H1 (cell line): ENCODE results near the gene TBC1D25. TPM values are rescaled to one million over a fixed set of nuclear protein-coding genes. Genes with fewer than 3 reads are reported as not detected.

ENCODE experiments used
- CTCF ChIA-PET: fragments of 300-600 bp; sonication (Branson Sonifier 250); formaldehyde crosslinking; loops from one replicate; lab custom pipeline; 2021; ENCODE audit not compliant: partially characterized antibody; lab: Charles Lee
- POLR2A ChIA-PET: fragments of 300-600 bp; sonication (Branson Sonifier 250); formaldehyde crosslinking; loops from one replicate; lab custom pipeline; 2021; ENCODE audit warnings: inconsistent platforms; ENCODE audit not compliant: partially characterized antibody; lab: Charles Lee
- DNase-seq, 2 experiments: peaks; one replicate each; pipeline versions ENCODE4 v3.0.0 to v3.0.0-alpha.2; 2010 to 2022; ENCODE audit warnings: low spot score in 2 of 2, low read depth in 1 of 2, mixed read lengths in 1 of 2
- FAIRE-seq: peaks from 2 replicates; lab custom pipeline; 2011; peaks lifted over from hg19 to GRCh38; lab: Jason Lieb, UNC
- H2AFZ ChIP-seq: 2 replicates; pipeline ENCODE4 v1.8.1; 2012; ENCODE audit warnings: low read length, inconsistent platforms
- H2AK5ac ChIP-seq: 2 replicates; pipeline ENCODE4 v1.6.1; 2013; ENCODE audit warnings: low read depth, low read length
- H2BK120ac ChIP-seq: replicated peaks from 2 replicates; pipeline ENCODE3; 2013; ENCODE audit warnings: low read depth, low read length, inconsistent platforms
- H2BK12ac ChIP-seq: 2 replicates; pipeline ENCODE4 v1.6.1; 2013; ENCODE audit warnings: low read depth, low read length
- H2BK15ac ChIP-seq: 2 replicates; pipeline ENCODE4 v1.6.1; 2013; ENCODE audit warnings: low read length
- H2BK20ac ChIP-seq: 2 replicates; pipeline ENCODE4 v1.6.1; 2013; ENCODE audit warnings: low read length
- H2BK5ac ChIP-seq: 2 replicates; pipeline ENCODE4 v1.6.1; 2013; ENCODE audit warnings: low read depth, low read length
- H3K14ac ChIP-seq: 2 replicates; pipeline ENCODE4 v1.6.1; 2013; ENCODE audit warnings: inconsistent platforms; ENCODE audit not compliant: insufficient read length
- H3K18ac ChIP-seq: 2 replicates; pipeline ENCODE4 v1.6.1; 2013; ENCODE audit warnings: low read length; ENCODE audit errors: extremely low read depth
- H3K23ac ChIP-seq: 2 replicates; pipeline ENCODE4 v1.6.1; 2013; ENCODE audit warnings: inconsistent platforms; ENCODE audit not compliant: insufficient read length
- H3K23me2 ChIP-seq: 2 replicates; pipeline ENCODE4 v1.6.1; 2013; ENCODE audit warnings: low read depth, low read length
- H3K27ac ChIP-seq: 2 replicates; pipeline ENCODE4 v1.6.1; 2011; ENCODE audit warnings: low read depth, low read length, inconsistent platforms
- H3K27me3 ChIP-seq, 4 experiments: replicated peaks in 1 of 4; 1 replicate in 1 of 4; 2 replicates in 3 of 4; pipeline versions ENCODE4 v1.6.1 to v1.8.1; 2011 to 2013; ENCODE audit warnings: low read length in 3 of 4, mild to moderate bottlenecking in 3 of 4, inconsistent platforms in 2 of 4, mixed read lengths in 2 of 4, moderate library complexity in 1 of 4; ENCODE audit not compliant: control insufficient read depth in 3 of 4, insufficient read depth in 3 of 4; ENCODE audit errors: extremely low read depth in 1 of 4
- H3K36me3 ChIP-seq, 4 experiments: 2 replicates each; pipeline versions ENCODE4 v1.6.1 to v1.8.1; 2011 to 2013; ENCODE audit warnings: mild to moderate bottlenecking in 4 of 4, low read length in 3 of 4, moderate library complexity in 2 of 4, control low read depth in 1 of 4, inconsistent platforms in 1 of 4; ENCODE audit not compliant: insufficient read depth in 4 of 4, control insufficient read depth in 2 of 4
- H3K4ac ChIP-seq: replicated peaks from 2 replicates; pipeline ENCODE3; 2013; ENCODE audit warnings: low read length, low read depth, mixed read lengths, inconsistent platforms; ENCODE audit not compliant: insufficient read length
- H3K4me1 ChIP-seq, 4 experiments: replicated peaks in 1 of 4; 1 replicate in 1 of 4; 2 replicates in 3 of 4; pipeline versions ENCODE4 v1.6.1 to v1.8.1; 2011 to 2013; ENCODE audit warnings: low read length in 3 of 4, inconsistent platforms in 2 of 4, mixed read lengths in 1 of 4; ENCODE audit not compliant: insufficient read depth in 4 of 4, control insufficient read depth in 3 of 4
- H3K4me2 ChIP-seq, 2 experiments: 2 replicates each; pipeline versions ENCODE4 v1.6.1 to v1.8.1; 2011 to 2013; ENCODE audit warnings: low read depth in 2 of 2, low read length in 2 of 2, control low read depth in 1 of 2, inconsistent platforms in 1 of 2, mild to moderate bottlenecking in 1 of 2; ENCODE audit not compliant: insufficient read depth in 1 of 2
- H3K4me3 ChIP-seq, 4 experiments: fragments of 200-600, 300-600 bp in 1 of 4; sonication (generic), shearing (Covaris generic), sonication (Bioruptor Twin) in 1 of 4; 2 replicates each; pipeline versions ENCODE4 v1.5.1 to v1.8.1; 2011 to 2016; ENCODE audit warnings: low read length in 4 of 4, low read depth in 3 of 4, control low read depth in 2 of 4, inconsistent platforms in 2 of 4, mild to moderate bottlenecking in 2 of 4, mixed read lengths in 1 of 4, moderate library complexity in 1 of 4; ENCODE audit not compliant: insufficient read depth in 2 of 4; ENCODE audit errors: extremely low read depth in 1 of 4
- H3K56ac ChIP-seq: replicated peaks from 2 replicates; pipeline ENCODE3; 2013; ENCODE audit warnings: low read depth, mild to moderate bottlenecking, mixed read lengths, low read length, inconsistent platforms; ENCODE audit not compliant: insufficient read length
- H3K79me1 ChIP-seq: 2 replicates; pipeline ENCODE4 v1.6.1; 2013; ENCODE audit warnings: low read depth, low read length, control low read depth
- H3K79me2 ChIP-seq, 2 experiments: 2 replicates each; pipeline versions ENCODE4 v1.6.1 to v1.8.1; 2012 to 2013; ENCODE audit warnings: low read length in 2 of 2, mild to moderate bottlenecking in 2 of 2, inconsistent platforms in 1 of 2; ENCODE audit not compliant: insufficient read depth in 2 of 2, control insufficient read depth in 1 of 2
- H3K9ac ChIP-seq, 4 experiments: replicated peaks in 1 of 4; 1 replicate in 1 of 4; 2 replicates in 3 of 4; pipeline versions ENCODE4 v1.6.1 to v1.8.1; 2011 to 2013; ENCODE audit warnings: low read depth in 3 of 4, low read length in 3 of 4, control low read depth in 2 of 4, mild to moderate bottlenecking in 2 of 4, moderate library complexity in 2 of 4, inconsistent platforms in 1 of 4; ENCODE audit errors: extremely low read depth in 1 of 4
- H3K9me3 ChIP-seq, 2 experiments: 2 replicates each; pipeline versions ENCODE4 v1.6.1 to v1.8.1; 2012 to 2013; ENCODE audit warnings: mild to moderate bottlenecking in 2 of 2, moderate library complexity in 2 of 2, control low read depth in 1 of 2, inconsistent platforms in 1 of 2, low read depth in 1 of 2, low read length in 1 of 2, mixed read lengths in 1 of 2; ENCODE audit not compliant: insufficient read depth in 2 of 2
- H4K20me1 ChIP-seq, 2 experiments: replicated peaks in 1 of 2; 2 replicates each; pipeline versions ENCODE3 to v1.8.1; 2011 to 2013; ENCODE audit warnings: inconsistent platforms in 2 of 2, low read length in 2 of 2, mild to moderate bottlenecking in 1 of 2; ENCODE audit not compliant: insufficient read depth in 2 of 2, control insufficient read depth in 1 of 2
- H4K5ac ChIP-seq: 2 replicates; pipeline ENCODE4 v1.6.1; 2013; ENCODE audit warnings: low read length, low read depth, mixed read lengths, inconsistent platforms; ENCODE audit not compliant: insufficient read length
- H4K8ac ChIP-seq: 2 replicates; pipeline ENCODE4 v1.8.0; 2013; ENCODE audit warnings: mild to moderate bottlenecking, moderate library complexity, low read length, inconsistent platforms; ENCODE audit not compliant: insufficient read depth; ENCODE audit errors: extremely low read depth
- H4K91ac ChIP-seq: replicated peaks from 2 replicates; pipeline ENCODE3; 2013; ENCODE audit warnings: low read length, mixed read lengths, inconsistent platforms; ENCODE audit not compliant: insufficient read length
- ATF2 ChIP-seq: IDR thresholded peaks from 2 replicates; pipeline ENCODE4 v1.6.1; 2012; ENCODE audit warnings: low read length, inconsistent platforms
- CHD2 ChIP-seq: IDR thresholded peaks from 2 replicates; pipeline ENCODE4 v1.6.1; 2012; ENCODE audit warnings: low read length, improper control_type of control experiment
- EZH2 ChIP-seq: fragments of 200-600 bp; sonication (generic); IDR thresholded peaks from 2 replicates; pipeline ENCODE4 v1.7.1; 2012; ENCODE audit warnings: low read depth, mild to moderate bottlenecking, moderate library complexity, low read length, inconsistent platforms; ENCODE audit not compliant: severe bottlenecking
- GTF2F1 ChIP-seq: IDR thresholded peaks from 2 replicates; pipeline ENCODE4 v1.6.1; 2012; ENCODE audit warnings: low read depth, low read length, improper control_type of control experiment, borderline replicate concordance
- JUN ChIP-seq: IDR thresholded peaks from 2 replicates; pipeline ENCODE4 v1.6.1; 2011; ENCODE audit warnings: low read depth, mild to moderate bottlenecking, improper control_type of control experiment, low read length
- MAFK ChIP-seq: IDR thresholded peaks from 2 replicates; pipeline ENCODE4 v1.6.1; 2012; ENCODE audit warnings: low read depth, mild to moderate bottlenecking, improper control_type of control experiment, low read length
- RBBP5 ChIP-seq: IDR thresholded peaks from 2 replicates; pipeline ENCODE4 v1.7.1; 2012; ENCODE audit warnings: low read depth, mild to moderate bottlenecking, inconsistent platforms, low read length, moderate library complexity, borderline replicate concordance
- SP2 ChIP-seq: IDR thresholded peaks from 2 replicates; pipeline ENCODE4 v1.6.1; 2012; ENCODE audit warnings: mild to moderate bottlenecking, low read length, inconsistent platforms
- TEAD4 ChIP-seq: IDR thresholded peaks from 2 replicates; pipeline ENCODE4 v1.6.1; 2012; ENCODE audit warnings: low read depth, low read length, inconsistent platforms, mixed read lengths
- WGBS, 2 experiments: shearing (Covaris generic) in 1 of 2; methylation state at CpG; one replicate each; pipeline versions ENCODE4 v1.1.6 to v1.1.7; 2013 to 2015; ENCODE audit warnings: low lambda C conversion rate in 2 of 2, mixed read lengths in 2 of 2, inconsistent platforms in 1 of 2, low coverage in 1 of 2, missing lambda C conversion rate in 1 of 2; ENCODE audit not compliant: insufficient replicate concordance in 2 of 2, insufficient coverage in 1 of 2, insufficient read length in 1 of 2; ENCODE audit errors: extremely low coverage in 1 of 2, missing lambda C conversion rate in 1 of 2; 5-methylcytosine and 5-hydroxymethylcytosine counted together
- polyA plus RNA-seq, 7 experiments: library from polyadenylated mRNA; depleted of rRNA in 3 of 7; stranded (reverse) in 5 of 7; unstranded in 2 of 7; fragments of >200 nt in 5 of 7; fragments of 200-250 nt in 2 of 7; gene quantifications; 1 replicate in 5 of 7; 2 replicates in 1 of 7; 4 replicates in 1 of 7; pipeline versions ENCODE4 v1.2.1 to v1.2.3, GENCODE V29; 2011 to 2013; ENCODE audit warnings: missing spikeins in 2 of 7, mixed read lengths in 2 of 7
- total RNA-seq: library from RNA; stranded (reverse); fragmentation: NEBNext Ultra II Directional; extraction: Animal tissue kit (Norgen Biotek cat#: 25700); gene quantifications from 2 replicates; pipeline ENCODE4 v1.2.1, GENCODE V29; 2021

TBC1D25 gene
- total and polyA plus RNA-seq, 2 of the 8 experiments (the other 6 are each of a cell fraction or from before 2014, with no cell fraction given): 6.5 to 6.8 TPM

- Histone ChIP-seq H4K91ac (no peak overlapping the region), H2AK5ac (no peak overlapping the region), H3K23ac (no peak overlapping the region), H3K4ac (no peak overlapping the region), H4K20me1 (no peaks in the 10 kb centered on the region), H3K9ac (no peak overlapping the region), H4K5ac (no peak overlapping the region), H2BK12ac (no peak overlapping the region), H2BK5ac (no peak overlapping the region), H3K56ac (no peak overlapping the region), H3K79me2 (no peaks in the 10 kb centered on the region), H3K23me2 (no peaks in the 10 kb centered on the region; the same call in 1 of the 2 replicates), H3K9me3 (no peaks in the 10 kb centered on the region), H2BK15ac (no peak overlapping the region), H3K4me1 (no peaks in the 10 kb centered on the region), H3K27me3 (no peaks in the 10 kb centered on the region), H3K27ac (no peak overlapping the region), H3K18ac (no peak overlapping the region), H3K4me3 (no peak overlapping the region), H4K8ac (no peak overlapping the region), H2AFZ (no peak overlapping the region), H3K4me2 (no peak overlapping the region), H3K79me1 (no peaks in the 10 kb centered on the region), H3K14ac (no peak overlapping the region), H3K36me3 (no peaks in the 10 kb centered on the region; a peak in 1 of 8 replicates), H2BK20ac (no peak overlapping the region), H2BK120ac (no peak overlapping the region)
- FAIRE-seq (no peak), DNase-seq (no peak)
- 85% methylated on average over 18 of the region's 21 CpGs; no CpG with 5 or more reads in 1 of the 2 experiments for WGBS, 2 experiments
- CTCF ChIA-PET: interaction anchor here (1.4 kb wide), 1 partner anchor 16 kb away, joined by 3 read pairs; no protein-coding TSS in a partner anchor
- POLR2A ChIA-PET: interaction anchor here (0.9 to 6.7 kb wide), 5 partner anchors 9 to 329 kb away, joined by 3 to 27 read pairs (median 3); partner anchors contain the start of gene RBM3
- TF ChIP-seq EZH2: no peak
- no peak for TF ChIP-seq TEAD4
- TF ChIP-seq SP2: no peak
- no peak for TF ChIP-seq CHD2
- TF ChIP-seq GTF2F1: no peak
- no peak for TF ChIP-seq ATF2
- TF ChIP-seq RBBP5: no peak
- no peak for TF ChIP-seq JUN
- TF ChIP-seq MAFK: no peak
Observed at GRCh38 chrX:48590203-48591103, 50.9 kb downstream of the TBC1D25 start.
